Right lobe of liver (tissue), 6 donors: ENCODE measurements around the gene WFDC1. TPM values are rescaled to one million over a fixed set of nuclear protein-coding genes. Genes with fewer than 3 reads are reported as not detected.

Experiments used
- ATAC-seq, 4 donors: fragments of 200-7000 bp; cut with Tn5 transposase; one replicate each; pipeline ENCODE4 v1.9.1; 2020; ENCODE audit warnings: mild to moderate bottlenecking in 4 of 4, moderate library complexity in 4 of 4
- DNase-seq, 3 donors: peaks; one replicate each; pipeline ENCODE4 v3.0.0-alpha.2; 2020
- H3K27ac ChIP-seq, 3 donors: fragments of 200-600 bp; one replicate each; pipeline ENCODE4 v1.8.0; 2022
- H3K27me3 ChIP-seq, 2 donors: fragments of 200-600 bp; one replicate each; pipeline ENCODE4 v1.8.0; 2022
- H3K36me3 ChIP-seq, 4 donors: fragments of 200-600 bp; sonication (generic) in 1 of 4; one replicate each; pipeline versions ENCODE4 v1.5.1 to v1.8.0; 2017 to 2022; ENCODE audit warnings: control low read depth in 1 of 4
- H3K4me1 ChIP-seq, 4 donors: fragments of 200-600 bp; sonication (generic) in 1 of 4; one replicate each; pipeline versions ENCODE4 v1.5.1 to v1.8.0; 2017 to 2022; ENCODE audit warnings: control low read depth in 1 of 4
- H3K4me3 ChIP-seq, 3 donors: fragments of 200-600 bp; one replicate each; pipeline ENCODE4 v1.8.0; 2022
- H3K9me3 ChIP-seq, 4 donors: fragments of 200-600 bp; sonication (generic) in 1 of 4; one replicate each; pipeline versions ENCODE4 v1.5.1 to v1.8.0; 2017 to 2022; ENCODE audit warnings: control low read depth in 1 of 4
- POLR2A ChIP-seq: fragments of 450-650 bp; IDR thresholded peaks from one replicate; pipeline ENCODE4 v1.6.1; 2017; ENCODE audit warnings: antibody characterized with exemption, mild to moderate bottlenecking
- WGBS: methylation state at CpG from one replicate; pipeline ENCODE4 v1.1.6; 2018; ENCODE audit warnings: low coverage, low lambda C conversion rate; ENCODE audit not compliant: insufficient coverage; ENCODE audit errors: missing lambda C conversion rate; 5-methylcytosine and 5-hydroxymethylcytosine counted together
- intact Hi-C, 2 donors: fragments of 100-400 bp; cut with DNase I; formaldehyde crosslinking; loops; one replicate each; pipeline versions ENCODE4 v1.11.2 to v1.14.1; 2022
- total RNA-seq, 6 experiments: library from RNA; depleted of rRNA in 2 of 6; stranded (reverse); fragments of >200 nt in 2 of 6; fragmentation: NEBNext Ultra II Directional in 3 of 6; extraction: Animal tissue kit (Norgen Biotek cat#: 25700) in 3 of 6; gene quantifications; one replicate each; pipeline versions ENCODE4 v1.1.0 to v1.2.4, GENCODE V29; 2016 to 2023
- TF ChIP-seq, protein P1 (sequence below), 4 donors: fragments of 200-600 bp in 3 of 4; fragments of 450-650 bp in 1 of 4; IDR thresholded peaks; one replicate each; pipeline versions ENCODE4 v1.5.1 to v1.8.0; 2016 to 2022; ENCODE audit warnings: antibody characterized with exemption in 4 of 4, mild to moderate bottlenecking in 2 of 4
- donor health status: DM: no; HTN: yes; CAD: no.
- donor health status: DM: no; HTN: no; CAD: no.
- donor health status: DM: no; HTN: no; CAD: no.
- donor health status: DM: no; HTN: yes; CAD: no.
- donor health status: DM: no; HTN: yes; CAD: no.

Gene WFDC1
- total RNA-seq, 6 experiments from 2014 or later: 0.64 to 5.0 (median 2.3) TPM

DNA sequence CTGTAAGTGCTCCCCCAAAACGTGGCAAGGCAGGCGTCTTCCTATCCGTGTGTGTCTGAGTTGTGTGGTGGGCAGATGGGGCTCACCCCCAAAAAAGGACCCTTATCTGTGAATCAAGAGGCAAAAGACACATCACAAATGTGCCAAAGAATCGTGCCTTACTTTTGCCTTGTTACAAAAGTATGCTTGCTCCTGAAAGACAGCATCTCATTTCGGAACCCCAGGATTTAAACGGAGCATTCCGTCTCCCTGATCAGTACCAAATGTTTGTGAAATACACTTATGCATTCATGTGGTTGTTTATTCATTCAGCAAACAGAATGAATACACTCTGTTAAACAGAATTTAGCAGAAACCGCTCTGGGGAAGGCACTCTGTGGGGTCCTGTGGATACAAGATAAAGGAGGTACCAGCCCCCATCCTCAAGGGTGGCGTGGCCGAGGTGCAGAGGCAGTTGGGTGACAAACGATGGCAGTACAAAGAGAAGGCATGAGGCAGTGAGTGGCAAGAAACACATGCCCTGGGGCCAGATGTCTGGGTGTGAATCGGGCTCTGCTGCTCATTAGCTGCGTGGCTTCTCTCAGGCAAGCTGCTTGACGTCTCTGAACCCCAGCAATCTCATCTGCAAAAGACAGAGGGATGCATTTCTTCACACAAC is 654 bp downstream of the WFDC1 start:
- Histone ChIP-seq H3K36me3 (no peaks in the 10 kb centered on the region), H3K27me3 (no peaks in the 10 kb centered on the region), H3K4me3 (peak overlapping the region in 2 of 3 donors; percentile 7), H3K27ac (no peak overlapping the region), H3K4me1 (no peaks in the 10 kb centered on the region), H3K9me3 (no peaks in the 10 kb centered on the region)
- ATAC-seq (no peak), DNase-seq (no peak)
- WGBS: 27% methylated on average over 9 of the region's 14 CpGs
- no peak for TF ChIP-seq POLR2A
- TF ChIP-seq, protein P1, sequence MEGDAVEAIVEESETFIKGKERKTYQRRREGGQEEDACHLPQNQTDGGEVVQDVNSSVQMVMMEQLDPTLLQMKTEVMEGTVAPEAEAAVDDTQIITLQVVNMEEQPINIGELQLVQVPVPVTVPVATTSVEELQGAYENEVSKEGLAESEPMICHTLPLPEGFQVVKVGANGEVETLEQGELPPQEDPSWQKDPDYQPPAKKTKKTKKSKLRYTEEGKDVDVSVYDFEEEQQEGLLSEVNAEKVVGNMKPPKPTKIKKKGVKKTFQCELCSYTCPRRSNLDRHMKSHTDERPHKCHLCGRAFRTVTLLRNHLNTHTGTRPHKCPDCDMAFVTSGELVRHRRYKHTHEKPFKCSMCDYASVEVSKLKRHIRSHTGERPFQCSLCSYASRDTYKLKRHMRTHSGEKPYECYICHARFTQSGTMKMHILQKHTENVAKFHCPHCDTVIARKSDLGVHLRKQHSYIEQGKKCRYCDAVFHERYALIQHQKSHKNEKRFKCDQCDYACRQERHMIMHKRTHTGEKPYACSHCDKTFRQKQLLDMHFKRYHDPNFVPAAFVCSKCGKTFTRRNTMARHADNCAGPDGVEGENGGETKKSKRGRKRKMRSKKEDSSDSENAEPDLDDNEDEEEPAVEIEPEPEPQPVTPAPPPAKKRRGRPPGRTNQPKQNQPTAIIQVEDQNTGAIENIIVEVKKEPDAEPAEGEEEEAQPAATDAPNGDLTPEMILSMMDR (IDR thresholded peaks at IDR 0.05): no peak
- intact Hi-C loops: no loop called here

- DNase-seq (no peak), ATAC-seq (no peak)
- no peak overlapping the region for H3K27ac ChIP-seq
- H3K4me1 ChIP-seq: no peaks in the 10 kb centered on the region
- H3K27me3 ChIP-seq: no peaks in the 10 kb centered on the region
- intact Hi-C loops: no loop called here
- no peak overlapping the region for H3K4me3 ChIP-seq
- H3K36me3 ChIP-seq: no peaks in the 10 kb centered on the region
- TF ChIP-seq, protein P1 (IDR thresholded peaks at IDR 0.05): no peak
- TF ChIP-seq POLR2A: no peak
- WGBS: 76% methylated on average over 10 of the region's 13 CpGs
- no peaks in the 10 kb centered on the region for H3K9me3 ChIP-seq
These were observed 3.8 kb downstream of the WFDC1 start for GRCh38 chr16:84298376-84298899.

GRCh38 chr16:84299734-84300440 is 5.2 kb downstream of the WFDC1 start:
- H3K27ac ChIP-seq: no peak overlapping the region
- no peak overlapping the region for H3K4me3 ChIP-seq
- no peaks in the 10 kb centered on the region for H3K4me1 ChIP-seq
- intact Hi-C loops: no loop called here
- no peaks in the 10 kb centered on the region for H3K27me3 ChIP-seq
- H3K36me3 ChIP-seq: no peaks in the 10 kb centered on the region
- H3K9me3 ChIP-seq: no peaks in the 10 kb centered on the region
- TF ChIP-seq, protein P1 (IDR thresholded peaks at IDR 0.05): no peak
- no peak for TF ChIP-seq POLR2A
- WGBS: 36% methylated on average over 5 of the region's 7 CpGs
- no peak for DNase-seq
- ATAC-seq: no peak

- WGBS: 52% methylated on average over 23 of the region's 28 CpGs
- Histone ChIP-seq H3K4me3 (no peak overlapping the region), H3K4me1 (no peaks in the 10 kb centered on the region), H3K27me3 (no peaks in the 10 kb centered on the region), H3K27ac (peak overlapping the region in 2 of 3 donors; percentile 6 to 36), H3K36me3 (no peaks in the 10 kb centered on the region), H3K9me3 (no peaks in the 10 kb centered on the region)
- DNase-seq: no peak
- TF ChIP-seq, protein P1 (IDR thresholded peaks at IDR 0.05): no peak
- no peak for TF ChIP-seq POLR2A
- ATAC-seq: no peak
- intact Hi-C loops: no loop called here
These were observed 7.7 kb downstream of the WFDC1 start for GRCh38 chr16:84302111-84302954.
